Prostate gland (tissue), 2 donors: Measurements from ENCODE around the gene EIF5AL1.
"Not testable (repeated sequence)": the region's sequence is repeated elsewhere in the genome, so short reads cannot be mapped to it uniquely, and the experiment has no call there.

ENCODE experiments used
- POLR2AphosphoS5 ChIP-seq: sonication (generic); formaldehyde crosslinking; IDR thresholded peaks from one replicate; pipeline ENCODE4 v1.6.1; 2017; ENCODE audit warnings: antibody characterized with exemption
- TF ChIP-seq, protein P1 (sequence below), 4 experiments: fragments of 200-600 bp in 2 of 4; fragments of 450-650 bp in 2 of 4; sonication (generic) in 2 of 4; IDR thresholded peaks; 1 replicate in 3 of 4; 2 replicates in 1 of 4; pipeline ENCODE4 v1.5.1; 2016 to 2019; ENCODE audit warnings: antibody characterized with exemption in 4 of 4, mild to moderate bottlenecking in 2 of 4, moderate library complexity in 2 of 4

- TF ChIP-seq POLR2AphosphoS5, result not testable (repeated sequence)
- TF ChIP-seq, protein P1, sequence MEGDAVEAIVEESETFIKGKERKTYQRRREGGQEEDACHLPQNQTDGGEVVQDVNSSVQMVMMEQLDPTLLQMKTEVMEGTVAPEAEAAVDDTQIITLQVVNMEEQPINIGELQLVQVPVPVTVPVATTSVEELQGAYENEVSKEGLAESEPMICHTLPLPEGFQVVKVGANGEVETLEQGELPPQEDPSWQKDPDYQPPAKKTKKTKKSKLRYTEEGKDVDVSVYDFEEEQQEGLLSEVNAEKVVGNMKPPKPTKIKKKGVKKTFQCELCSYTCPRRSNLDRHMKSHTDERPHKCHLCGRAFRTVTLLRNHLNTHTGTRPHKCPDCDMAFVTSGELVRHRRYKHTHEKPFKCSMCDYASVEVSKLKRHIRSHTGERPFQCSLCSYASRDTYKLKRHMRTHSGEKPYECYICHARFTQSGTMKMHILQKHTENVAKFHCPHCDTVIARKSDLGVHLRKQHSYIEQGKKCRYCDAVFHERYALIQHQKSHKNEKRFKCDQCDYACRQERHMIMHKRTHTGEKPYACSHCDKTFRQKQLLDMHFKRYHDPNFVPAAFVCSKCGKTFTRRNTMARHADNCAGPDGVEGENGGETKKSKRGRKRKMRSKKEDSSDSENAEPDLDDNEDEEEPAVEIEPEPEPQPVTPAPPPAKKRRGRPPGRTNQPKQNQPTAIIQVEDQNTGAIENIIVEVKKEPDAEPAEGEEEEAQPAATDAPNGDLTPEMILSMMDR (IDR thresholded peaks at IDR 0.05), result not testable (repeated sequence)
Observed at GRCh38 chr10:79538311-79538710, 26.0 kb downstream of the EIF5AL1 start.
